HG03521 (cell line): Measurements from ENCODE around the gene DRAM2.
"Not testable (repeated sequence)": the region's sequence is repeated elsewhere in the genome, so short reads cannot be mapped to it uniquely, and the experiment has no call there.

ENCODE experiments used
- ATAC-seq: cut with Tn5 transposase; IDR thresholded peaks from one replicate; pipeline ENCODE4 v1.9.1; 2021; ENCODE audit warnings: mild to moderate bottlenecking, moderate library complexity; ENCODE audit not compliant: unreplicated experiment

DRAM2 gene

GRCh38 chr1:111145542-111145941 is 5.6 kb upstream of the DRAM2 start:
- no peak for ATAC-seq

- ATAC-seq: no peak
These were observed 2.6 kb upstream of the DRAM2 start for GRCh38 chr1:111142356-111142975.

GRCh38 chr1:111141245-111142220 is 1.6 kb upstream of the DRAM2 start:
- no peak for ATAC-seq

- ATAC-seq: no peak
These were observed 731 bp upstream of the DRAM2 start for GRCh38 chr1:111140680-111140967.

GRCh38 chr1:111139324-111139955 is 453 bp downstream of the DRAM2 start:
- peak; percentile 36 for ATAC-seq

- ATAC-seq: no peak
These were observed 6.0 kb downstream of the DRAM2 start for GRCh38 chr1:111133866-111134265.

- ATAC-seq: no peak
These were observed 8.2 kb downstream of the DRAM2 start for GRCh38 chr1:111131693-111132092.

- ATAC-seq: no peak
These were observed 10.5 kb downstream of the DRAM2 start for GRCh38 chr1:111129376-111129775.

- peak; percentile 80 for ATAC-seq
These were observed 11.8 kb downstream of the DRAM2 start for GRCh38 chr1:111127923-111128643.

- ATAC-seq: no peak
These were observed 13.5 kb downstream of the DRAM2 start for GRCh38 chr1:111126354-111126753.

GRCh38 chr1:111116496-111116895 is 23.4 kb downstream of the DRAM2 start:
- ATAC-seq: no peak

GRCh38 chr1:111110197-111110899 is 29.5 kb downstream of the DRAM2 start:
- no peak for ATAC-seq

- no peak for ATAC-seq
These were observed 34.9 kb downstream of the DRAM2 start for GRCh38 chr1:111104981-111105380.

GRCh38 chr1:111101854-111102642 is 37.8 kb downstream of the DRAM2 start:
- ATAC-seq: no peak

- ATAC-seq: no peak
These were observed 40.6 kb downstream of the DRAM2 start for GRCh38 chr1:111099289-111099688.

GRCh38 chr1:111097356-111098099 is 42.4 kb downstream of the DRAM2 start:
- no peak for ATAC-seq

- ATAC-seq: not testable (repeated sequence)
These were observed 44.5 kb downstream of the DRAM2 start for GRCh38 chr1:111095421-111095820.

GRCh38 chr1:111089638-111090037 is 50.3 kb downstream of the DRAM2 start:
- ATAC-seq: no peak

GRCh38 chr1:111085676-111086075 is 54.2 kb downstream of the DRAM2 start:
- ATAC-seq: no peak
